Measurements from ENCODE around the gene TUT4. TPM values are rescaled to one million over a fixed set of nuclear protein-coding genes. Genes with fewer than 3 reads are reported as not detected.

The TUT4 gene
- total RNA-seq, 1 donor from 2014 or later: 30.9 TPM

DNA sequence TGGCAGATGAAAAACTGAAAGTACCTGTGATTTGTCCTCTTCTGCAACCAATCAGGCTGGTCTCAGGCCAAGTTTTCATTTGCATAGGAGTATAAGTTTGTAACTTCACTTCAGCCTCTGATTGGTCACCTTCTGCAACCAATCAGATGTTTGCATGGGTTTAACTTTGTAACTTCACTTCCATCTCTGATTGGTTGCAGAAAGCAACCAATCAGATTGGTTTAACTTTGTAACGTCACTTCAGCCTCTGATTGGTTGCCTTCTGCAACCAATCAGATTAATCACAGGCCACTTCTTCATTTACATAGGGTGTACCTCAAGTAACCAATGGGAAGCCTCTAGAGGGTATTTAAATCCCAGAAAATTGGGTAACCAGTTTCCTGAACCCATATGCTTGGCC is 18.9 kb upstream of the TUT4 start:
- Histone ChIP-seq H3K9me3 (replicated peaks) (no peaks in the 10 kb centered on the region), H3K27me3 (ENCODE audit: low read depth) (no peaks in the 10 kb centered on the region), H3K36me3 (no peaks in the 10 kb centered on the region), H3K27ac (replicated peaks) (no peak overlapping the region), H3K4me3 (no peak overlapping the region), H3K4me1 (no peaks in the 10 kb centered on the region)
- TF ChIP-seq, protein P1, sequence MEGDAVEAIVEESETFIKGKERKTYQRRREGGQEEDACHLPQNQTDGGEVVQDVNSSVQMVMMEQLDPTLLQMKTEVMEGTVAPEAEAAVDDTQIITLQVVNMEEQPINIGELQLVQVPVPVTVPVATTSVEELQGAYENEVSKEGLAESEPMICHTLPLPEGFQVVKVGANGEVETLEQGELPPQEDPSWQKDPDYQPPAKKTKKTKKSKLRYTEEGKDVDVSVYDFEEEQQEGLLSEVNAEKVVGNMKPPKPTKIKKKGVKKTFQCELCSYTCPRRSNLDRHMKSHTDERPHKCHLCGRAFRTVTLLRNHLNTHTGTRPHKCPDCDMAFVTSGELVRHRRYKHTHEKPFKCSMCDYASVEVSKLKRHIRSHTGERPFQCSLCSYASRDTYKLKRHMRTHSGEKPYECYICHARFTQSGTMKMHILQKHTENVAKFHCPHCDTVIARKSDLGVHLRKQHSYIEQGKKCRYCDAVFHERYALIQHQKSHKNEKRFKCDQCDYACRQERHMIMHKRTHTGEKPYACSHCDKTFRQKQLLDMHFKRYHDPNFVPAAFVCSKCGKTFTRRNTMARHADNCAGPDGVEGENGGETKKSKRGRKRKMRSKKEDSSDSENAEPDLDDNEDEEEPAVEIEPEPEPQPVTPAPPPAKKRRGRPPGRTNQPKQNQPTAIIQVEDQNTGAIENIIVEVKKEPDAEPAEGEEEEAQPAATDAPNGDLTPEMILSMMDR (IDR thresholded peaks at IDR 0.05; ENCODE audit: borderline replicate concordance): no peak
- intact Hi-C loops (cut with micrococcal nuclease): no loop called here
- DNase-seq: no peak

- intact Hi-C loops (cut with micrococcal nuclease): no loop called here
- Histone ChIP-seq H3K36me3 (no peaks in the 10 kb centered on the region), H3K27ac (replicated peaks) (no peak overlapping the region), H3K4me1 (no peaks in the 10 kb centered on the region), H3K27me3 (ENCODE audit: low read depth) (no peaks in the 10 kb centered on the region), H3K9me3 (replicated peaks) (no peaks in the 10 kb centered on the region), H3K4me3 (no peak overlapping the region)
- no peak for DNase-seq
- TF ChIP-seq, protein P1 (IDR thresholded peaks at IDR 0.05; ENCODE audit: borderline replicate concordance): no peak
Observed at GRCh38 chr1:52569449-52570210, 16.7 kb upstream of the TUT4 start.

- Histone ChIP-seq H3K27ac (replicated peaks) (no peak overlapping the region), H3K27me3 (ENCODE audit: low read depth) (no peaks in the 10 kb centered on the region), H3K9me3 (replicated peaks) (no peaks in the 10 kb centered on the region), H3K4me3 (no peak overlapping the region), H3K36me3 (no peaks in the 10 kb centered on the region), H3K4me1 (no peaks in the 10 kb centered on the region)
- intact Hi-C loops (cut with micrococcal nuclease): no loop called here
- TF ChIP-seq, protein P1 (IDR thresholded peaks at IDR 0.05; ENCODE audit: borderline replicate concordance): no peak
- DNase-seq: no peak
Observed at GRCh38 chr1:52567943-52568342, 15.1 kb upstream of the TUT4 start.

- DNase-seq: no peak
- Histone ChIP-seq H3K4me1 (no peaks in the 10 kb centered on the region), H3K4me3 (no peak overlapping the region), H3K27me3 (ENCODE audit: low read depth) (peaks cover 11% of the 10 kb centered on the region), H3K27ac (replicated peaks) (no peak overlapping the region), H3K36me3 (no peaks in the 10 kb centered on the region), H3K9me3 (replicated peaks) (no peaks in the 10 kb centered on the region)
- TF ChIP-seq, protein P1 (IDR thresholded peaks at IDR 0.05; ENCODE audit: borderline replicate concordance): no peak
- intact Hi-C loops (cut with micrococcal nuclease): no loop called here
Observed at GRCh38 chr1:52562766-52563165, 9.9 kb upstream of the TUT4 start.

DNA sequence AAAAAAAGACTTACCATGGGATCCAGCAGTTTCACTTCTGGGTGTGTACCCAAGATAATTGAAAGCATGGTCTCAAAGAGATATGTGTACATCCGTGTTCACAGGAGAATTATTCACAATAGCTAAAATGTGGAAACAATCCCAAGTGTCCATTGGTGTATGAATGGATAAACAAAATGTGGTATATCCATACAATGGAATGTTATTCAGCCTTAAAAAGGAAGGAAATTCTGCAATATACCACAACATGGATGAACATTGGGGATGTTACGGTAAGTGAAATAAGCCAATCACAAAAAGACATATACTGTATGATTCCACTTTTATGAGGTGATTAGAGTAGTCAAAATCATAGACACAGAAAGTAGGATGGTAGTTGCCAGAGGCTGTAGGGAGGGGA is 7.0 kb upstream of the TUT4 start:
- no peaks in the 10 kb centered on the region for H3K9me3 ChIP-seq (replicated peaks)
- peaks cover 11% of the 10 kb centered on the region for H3K27me3 ChIP-seq (ENCODE audit: low read depth)
- H3K27ac ChIP-seq (replicated peaks): no peak overlapping the region
- intact Hi-C loops (cut with micrococcal nuclease): no loop called here
- no peaks in the 10 kb centered on the region for H3K4me1 ChIP-seq
- no peak overlapping the region for H3K4me3 ChIP-seq
- no peaks in the 10 kb centered on the region for H3K36me3 ChIP-seq
- no peak for DNase-seq
- TF ChIP-seq, protein P1 (IDR thresholded peaks at IDR 0.05; ENCODE audit: borderline replicate concordance): no peak
